AG08395 (cell line): ENCODE data around the gene RBM44.
"Not testable (repeated sequence)": the region's sequence is repeated elsewhere in the genome, so short reads cannot be mapped to it uniquely, and the experiment has no call there.

Experiments
- DNase-seq: peaks from one replicate; pipeline ENCODE4 v3.0.0; 2012; ENCODE audit warnings: mixed read lengths, low spot score

Gene RBM44

GRCh38 chr2:237774811-237775553 lies 23.6 kb upstream of the RBM44 start:
- DNase-seq, result peak; percentile 65

- DNase-seq, result no peak
These were observed 19.1 kb upstream of the RBM44 start for GRCh38 chr2:237779521-237779920.

- no peak for DNase-seq
These were observed 16.4 kb upstream of the RBM44 start for GRCh38 chr2:237782181-237782580.

GRCh38 chr2:237783678-237784077 lies 14.9 kb upstream of the RBM44 start:
- DNase-seq, result not testable (repeated sequence)

GRCh38 chr2:237786936-237787335 lies 11.6 kb upstream of the RBM44 start:
- no peak for DNase-seq

GRCh38 chr2:237790353-237790752 lies 8.2 kb upstream of the RBM44 start:
- DNase-seq, result no peak

- DNase-seq, result peak; percentile 18
These were observed 6.4 kb upstream of the RBM44 start for GRCh38 chr2:237791977-237792727.

GRCh38 chr2:237797253-237797652 lies 1.3 kb upstream of the RBM44 start:
- no peak for DNase-seq

- no peak for DNase-seq
These were observed 465 bp downstream of the RBM44 start for GRCh38 chr2:237799060-237799428.

- DNase-seq, result no peak
These were observed 2.9 kb downstream of the RBM44 start for GRCh38 chr2:237801466-237801865.

- peak; percentile 21 for DNase-seq
These were observed 7.8 kb downstream of the RBM44 start for GRCh38 chr2:237806334-237806733.

- no peak for DNase-seq
These were observed 17.1 kb downstream of the RBM44 start for GRCh38 chr2:237815637-237816036.

- no peak for DNase-seq
These were observed 18.0 kb downstream of the RBM44 start for GRCh38 chr2:237816531-237816930.

GRCh38 chr2:237818066-237818473 lies 19.5 kb downstream of the RBM44 start:
- DNase-seq, result peak; percentile 44

GRCh38 chr2:237819231-237819630 lies 20.7 kb downstream of the RBM44 start:
- DNase-seq, result no peak

GRCh38 chr2:237820421-237820820 lies 21.8 kb downstream of the RBM44 start:
- DNase-seq, result no peak

- no peak for DNase-seq
These were observed 25.0 kb downstream of the RBM44 start for GRCh38 chr2:237823544-237823943.

- DNase-seq, result no peak
These were observed 25.5 kb downstream of the RBM44 start for GRCh38 chr2:237824085-237824484.

- no peak for DNase-seq
These were observed 28.9 kb downstream of the RBM44 start for GRCh38 chr2:237827421-237827987.

- no peak for DNase-seq
These were observed 31.9 kb downstream of the RBM44 start for GRCh38 chr2:237830522-237830921.

GRCh38 chr2:237833546-237833945 lies 35.0 kb downstream of the RBM44 start:
- DNase-seq, result no peak

- DNase-seq, result no peak
These were observed 36.8 kb downstream of the RBM44 start for GRCh38 chr2:237835372-237835771.

- DNase-seq, result no peak
These were observed 42.5 kb downstream of the RBM44 start for GRCh38 chr2:237841051-237841450.
